ENCODE measurements around the gene NPEPL1. TPM values are rescaled to one million over a fixed set of nuclear protein-coding genes. Genes with fewer than 3 reads are reported as not detected.

The NPEPL1 gene
- total and polyA plus RNA-seq, 2 of the 8 experiments (the other 6 are each of a cell fraction or from before 2014, with no cell fraction given) = 12.4 to 26.8 TPM

- TF ChIP-seq, protein P1, sequence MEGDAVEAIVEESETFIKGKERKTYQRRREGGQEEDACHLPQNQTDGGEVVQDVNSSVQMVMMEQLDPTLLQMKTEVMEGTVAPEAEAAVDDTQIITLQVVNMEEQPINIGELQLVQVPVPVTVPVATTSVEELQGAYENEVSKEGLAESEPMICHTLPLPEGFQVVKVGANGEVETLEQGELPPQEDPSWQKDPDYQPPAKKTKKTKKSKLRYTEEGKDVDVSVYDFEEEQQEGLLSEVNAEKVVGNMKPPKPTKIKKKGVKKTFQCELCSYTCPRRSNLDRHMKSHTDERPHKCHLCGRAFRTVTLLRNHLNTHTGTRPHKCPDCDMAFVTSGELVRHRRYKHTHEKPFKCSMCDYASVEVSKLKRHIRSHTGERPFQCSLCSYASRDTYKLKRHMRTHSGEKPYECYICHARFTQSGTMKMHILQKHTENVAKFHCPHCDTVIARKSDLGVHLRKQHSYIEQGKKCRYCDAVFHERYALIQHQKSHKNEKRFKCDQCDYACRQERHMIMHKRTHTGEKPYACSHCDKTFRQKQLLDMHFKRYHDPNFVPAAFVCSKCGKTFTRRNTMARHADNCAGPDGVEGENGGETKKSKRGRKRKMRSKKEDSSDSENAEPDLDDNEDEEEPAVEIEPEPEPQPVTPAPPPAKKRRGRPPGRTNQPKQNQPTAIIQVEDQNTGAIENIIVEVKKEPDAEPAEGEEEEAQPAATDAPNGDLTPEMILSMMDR (IDR thresholded peaks at IDR 0.05; ENCODE audit: control extremely low read depth in 1 of 3, insufficient read depth in 1 of 3, low read depth in 1 of 3, low read length in 3 of 3) = no peak
- TF ChIP-seq YY1 (IDR thresholded peaks at IDR 0.05; ENCODE audit: low read depth, low read length) (no peak), JUND (IDR thresholded peaks at IDR 0.05; ENCODE audit: low read length) (no peak)
Observed at GRCh38 chr20:58752565-58752964, 60.0 kb downstream of the NPEPL1 start (continued).

Measured in H1 (cell line).